GM21381 (cell line): Measurements from ENCODE around the gene MROH9.
A peak's percentile ranks its signal among the peaks of the same experiment; 100 is the strongest.
"Not testable (repeated sequence)": the region's sequence is repeated elsewhere in the genome, so short reads cannot be mapped to it uniquely, and the experiment has no call there.

Experiments
- ATAC-seq: cut with Tn5 transposase; IDR thresholded peaks from one replicate; pipeline ENCODE4 v1.9.1; 2021; ENCODE audit warnings: mild to moderate bottlenecking, moderate library complexity; ENCODE audit not compliant: unreplicated experiment

The MROH9 gene, protein sequence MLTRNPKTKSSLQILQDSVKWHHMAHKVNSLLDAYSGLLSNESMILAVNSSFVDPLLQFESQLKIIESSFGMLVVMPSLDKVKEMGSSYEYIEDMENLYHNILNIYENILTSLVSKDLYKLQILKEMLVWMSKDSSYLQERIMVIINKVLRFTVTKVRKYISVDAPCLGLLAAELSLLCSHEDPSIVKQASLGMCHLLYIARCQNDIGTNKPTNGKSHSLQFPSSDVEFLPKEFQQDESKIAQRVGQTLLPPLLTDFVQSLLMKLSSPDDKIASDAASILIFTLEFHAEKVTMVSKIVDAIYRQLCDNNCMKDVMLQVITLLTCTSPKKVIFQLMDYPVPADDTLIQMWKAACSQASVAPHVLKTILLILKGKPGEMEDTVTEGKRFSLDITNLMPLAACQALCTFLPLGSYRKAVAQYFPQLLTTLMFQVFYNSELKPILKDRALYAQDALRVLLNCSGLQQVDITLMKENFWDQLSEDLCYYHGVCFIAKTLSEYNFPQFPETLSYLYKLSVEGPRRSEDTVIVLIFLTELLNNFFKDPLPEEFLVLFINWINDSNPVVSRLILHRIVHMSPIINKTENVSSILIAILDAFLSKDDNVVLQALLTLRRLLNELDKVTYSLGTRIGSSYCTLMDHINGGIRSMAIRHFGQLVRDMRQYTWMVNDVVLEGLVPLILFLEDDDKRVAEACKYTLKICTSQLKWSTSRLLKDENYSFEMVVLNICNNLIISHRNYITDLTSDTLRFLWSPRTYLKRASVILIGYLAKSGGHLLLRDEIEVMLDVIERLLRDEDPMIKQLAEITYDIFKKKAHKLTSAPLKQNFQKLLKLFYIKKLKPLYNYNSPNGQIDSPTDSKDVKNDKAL

DNA sequence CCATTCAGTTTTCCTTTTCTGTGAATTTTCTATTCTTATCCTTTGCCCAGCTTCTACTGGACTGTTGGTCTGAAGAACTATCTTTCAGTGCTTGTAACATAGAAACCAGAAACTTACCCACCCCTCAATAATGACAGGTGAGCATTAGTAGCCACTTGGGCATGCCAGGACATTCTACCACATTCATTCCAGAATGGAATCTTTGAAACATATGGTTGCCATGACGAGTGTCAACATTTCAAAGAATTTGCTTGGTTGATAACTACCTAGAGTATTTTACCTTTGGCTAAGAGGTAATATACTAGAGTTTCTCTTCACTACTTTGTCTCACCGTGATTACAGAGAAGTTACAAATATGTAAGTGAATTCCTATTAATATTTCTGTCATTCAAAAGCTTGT, at the start of gene MROH9:
Gene MROH9 (plus strand): TSS at position 304 of the 400 bp plus-strand sequence. CDS start 10,023 bp downstream, outside the sequence.
- ATAC-seq, result no peak

DNA sequence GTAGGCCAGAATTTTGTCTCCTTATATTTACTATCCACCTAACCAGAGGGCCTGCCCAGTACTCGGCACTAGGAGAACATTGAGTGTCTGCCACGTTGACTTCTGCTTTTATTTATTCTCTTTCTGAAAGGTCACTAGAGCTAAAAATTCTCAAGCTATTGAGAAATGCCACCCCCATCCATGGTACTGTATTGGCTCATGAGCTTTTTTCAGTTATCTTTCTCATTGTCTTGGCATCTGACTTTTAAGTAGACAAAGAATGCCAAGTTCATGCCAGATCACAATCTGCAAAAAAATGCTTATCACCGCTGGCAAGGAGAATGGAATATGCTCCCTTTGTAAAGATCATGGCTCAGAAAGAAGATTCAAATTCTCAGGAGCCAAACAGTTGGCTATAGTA, 49.8 kb upstream of the MROH9 start:
- no peak for ATAC-seq

DNA sequence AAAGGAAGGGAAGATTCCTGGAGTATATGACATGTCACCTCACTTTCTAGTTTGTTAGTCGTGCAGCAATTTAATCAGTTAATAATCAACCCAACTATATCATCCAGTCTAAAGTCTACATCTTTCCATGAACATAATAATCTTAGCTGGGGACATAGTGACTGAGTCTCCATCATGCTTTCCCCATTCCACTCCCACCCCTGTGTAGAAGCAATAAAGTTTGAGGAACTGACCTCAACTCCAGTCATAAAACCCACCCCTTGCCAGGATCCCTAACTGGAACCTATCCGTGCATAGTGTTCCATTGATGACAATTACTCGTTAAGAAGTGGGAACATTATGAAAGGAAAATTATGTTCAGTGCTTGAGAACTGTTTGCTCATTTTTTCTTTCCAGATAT, 48.9 kb upstream of the MROH9 start:
- no peak for ATAC-seq

DNA sequence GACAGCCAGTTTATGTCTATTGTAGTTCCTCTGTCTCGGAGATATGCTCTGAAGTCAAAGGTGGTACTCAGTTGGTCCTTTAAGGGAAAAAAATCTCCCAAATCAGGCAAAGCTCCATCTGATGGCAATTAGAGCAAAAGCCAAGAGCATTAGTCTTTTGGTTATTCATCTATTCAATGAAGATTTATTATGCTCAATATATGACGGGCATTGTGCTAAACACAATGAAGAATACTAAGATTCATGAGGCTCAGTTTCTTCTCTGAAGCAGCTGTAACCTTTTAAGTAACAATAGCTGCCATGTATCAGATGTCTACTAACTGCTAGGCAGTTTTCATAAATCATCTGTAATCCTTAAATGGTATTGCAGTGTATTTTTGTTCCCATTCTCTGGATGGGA, 47.6 kb upstream of the MROH9 start:
- ATAC-seq, result no peak

DNA sequence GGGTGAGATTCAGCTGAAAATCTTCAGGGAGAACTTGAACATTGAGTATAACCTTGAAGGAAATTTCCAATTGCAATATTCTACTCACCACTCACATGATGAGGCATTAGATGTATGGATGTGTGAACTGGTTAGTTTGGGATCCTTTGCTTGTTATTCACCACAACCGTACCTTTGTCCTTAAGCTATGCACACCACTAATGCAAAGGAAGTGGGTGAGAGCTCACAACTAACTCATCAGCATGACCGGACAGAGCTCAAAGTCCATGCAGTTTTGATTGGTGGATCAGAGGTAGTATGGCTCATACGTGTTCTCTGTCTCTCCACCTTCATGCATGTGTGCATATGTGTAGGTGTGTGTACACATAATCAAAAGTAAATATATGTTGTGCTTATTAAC, 43.5 kb upstream of the MROH9 start:
- no peak for ATAC-seq

DNA sequence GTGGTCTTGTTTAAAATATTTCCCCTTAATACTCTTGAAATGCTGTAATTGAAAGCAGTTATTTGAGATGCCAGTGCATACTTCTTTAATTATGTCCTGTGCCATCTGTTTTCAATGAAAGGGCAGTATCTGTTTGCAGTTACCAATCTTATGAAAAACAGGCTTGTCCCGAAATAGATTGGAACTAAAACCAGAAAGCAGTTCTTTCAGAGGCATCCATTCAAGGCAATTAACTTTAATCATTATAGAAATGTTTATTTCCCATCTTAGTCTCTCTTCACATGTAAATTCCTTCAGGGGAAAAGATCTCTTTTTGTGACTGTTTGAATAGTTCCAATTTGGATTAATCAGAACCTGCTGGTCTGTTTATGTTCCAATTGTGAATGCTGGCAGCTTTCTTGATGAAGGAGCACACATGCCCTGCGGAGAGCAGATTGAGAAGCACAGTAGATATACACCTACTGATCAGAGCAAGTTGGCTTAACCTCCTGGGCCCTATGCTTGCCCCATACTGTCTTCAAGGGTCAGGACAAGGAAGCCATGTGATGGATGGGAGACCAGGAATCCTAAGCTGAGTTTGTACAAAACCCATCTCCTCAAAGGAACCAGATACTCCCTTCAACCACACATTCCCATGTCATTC, 41.6 kb upstream of the MROH9 start:
- ATAC-seq, result no peak

DNA sequence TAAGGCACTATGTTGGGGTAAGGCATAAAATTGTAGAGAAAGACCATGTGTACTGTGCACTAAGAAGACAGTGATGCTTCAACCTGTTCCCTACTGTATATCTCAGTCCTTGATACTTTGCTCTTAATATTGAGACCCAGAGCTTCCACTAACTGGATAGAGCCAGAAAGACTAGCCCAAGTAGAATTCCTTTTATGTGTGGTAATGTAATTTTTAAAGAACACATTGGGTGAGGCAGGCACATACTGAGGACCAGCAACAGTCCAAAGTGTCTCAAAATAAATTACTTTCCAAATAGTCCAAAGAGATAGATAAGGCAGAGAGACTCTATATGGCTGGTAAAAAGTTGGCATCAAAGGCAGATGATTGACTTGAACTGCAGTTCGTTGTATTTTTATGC, 31.4 kb upstream of the MROH9 start:
- ATAC-seq, result no peak

DNA sequence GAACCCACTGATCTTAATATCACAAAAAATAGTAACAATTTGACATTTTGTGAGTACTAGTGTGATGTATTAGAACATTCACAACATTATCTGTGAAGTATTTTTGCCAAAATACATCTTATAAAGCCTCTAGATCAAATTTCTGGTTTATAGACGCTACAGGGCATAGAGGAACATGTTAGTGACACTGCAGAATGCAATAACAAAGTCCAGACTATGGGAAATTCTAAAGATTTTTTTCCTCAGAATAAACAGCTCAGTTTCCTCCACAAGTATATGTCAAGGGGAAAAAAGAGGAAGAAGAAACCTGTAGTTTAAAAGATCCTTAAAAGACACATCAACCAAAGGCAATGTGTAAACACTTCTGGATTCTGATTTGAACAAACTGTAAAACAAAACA, 26.4 kb upstream of the MROH9 start:
- ATAC-seq, result no peak

DNA sequence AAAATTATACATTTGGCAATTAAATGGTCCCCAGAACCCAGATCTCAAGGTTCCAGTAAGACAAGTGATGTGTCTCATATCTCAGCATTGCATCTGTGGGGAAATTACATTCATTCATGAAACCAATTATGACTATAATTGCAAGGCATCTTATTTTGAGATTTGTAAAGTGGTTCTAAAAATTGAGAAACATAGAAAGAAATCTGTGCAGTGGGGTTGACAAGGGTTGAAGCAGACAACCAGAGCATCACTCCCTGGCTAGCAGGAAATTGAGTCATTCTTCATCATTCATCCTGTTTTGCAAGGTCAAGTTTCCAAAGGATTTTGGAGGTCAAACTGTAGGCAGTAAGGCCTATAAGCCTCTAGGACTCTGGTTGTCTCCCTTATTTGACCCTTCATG, 25.1 kb upstream of the MROH9 start:
- ATAC-seq, result no peak

DNA sequence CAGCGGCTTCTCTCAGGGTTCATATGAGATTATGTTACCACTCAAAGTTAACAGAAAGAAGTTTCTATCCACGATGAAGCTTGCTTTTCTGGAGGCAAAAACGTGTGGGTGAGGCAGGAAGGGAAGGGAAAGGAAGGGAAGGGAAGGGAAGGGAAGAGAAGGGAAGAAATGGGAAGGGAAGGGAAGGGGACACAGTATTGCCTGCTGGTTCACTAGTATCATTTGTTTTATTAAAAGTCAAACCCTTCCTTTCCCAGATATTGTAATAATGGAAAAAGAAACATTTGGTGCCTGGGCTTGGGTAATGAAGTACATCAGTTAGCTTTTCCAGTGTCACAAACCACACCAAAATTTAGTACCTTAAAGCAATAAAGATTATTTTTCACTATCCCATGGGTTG, 18.0 kb upstream of the MROH9 start:
- no peak for ATAC-seq

DNA sequence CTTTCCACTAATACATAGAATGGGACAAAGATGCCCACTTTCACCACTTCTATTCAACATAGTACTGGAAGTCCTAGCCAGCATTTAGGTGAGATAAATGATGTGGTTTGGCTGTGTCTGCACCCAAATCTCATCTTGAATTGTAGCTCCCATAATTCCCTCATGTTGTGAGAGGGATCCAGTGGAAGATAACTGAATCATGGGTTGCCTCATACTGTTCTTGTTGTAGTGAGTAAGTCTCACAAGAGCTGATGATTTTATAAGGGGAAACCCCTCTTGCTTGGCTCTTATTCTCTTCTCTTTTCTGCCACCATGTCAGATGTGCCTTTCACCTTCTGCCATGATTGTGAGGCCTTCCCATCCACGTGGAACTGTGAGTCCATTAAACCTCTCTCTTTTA, 10.7 kb upstream of the MROH9 start:
- ATAC-seq, result not testable (repeated sequence)

DNA sequence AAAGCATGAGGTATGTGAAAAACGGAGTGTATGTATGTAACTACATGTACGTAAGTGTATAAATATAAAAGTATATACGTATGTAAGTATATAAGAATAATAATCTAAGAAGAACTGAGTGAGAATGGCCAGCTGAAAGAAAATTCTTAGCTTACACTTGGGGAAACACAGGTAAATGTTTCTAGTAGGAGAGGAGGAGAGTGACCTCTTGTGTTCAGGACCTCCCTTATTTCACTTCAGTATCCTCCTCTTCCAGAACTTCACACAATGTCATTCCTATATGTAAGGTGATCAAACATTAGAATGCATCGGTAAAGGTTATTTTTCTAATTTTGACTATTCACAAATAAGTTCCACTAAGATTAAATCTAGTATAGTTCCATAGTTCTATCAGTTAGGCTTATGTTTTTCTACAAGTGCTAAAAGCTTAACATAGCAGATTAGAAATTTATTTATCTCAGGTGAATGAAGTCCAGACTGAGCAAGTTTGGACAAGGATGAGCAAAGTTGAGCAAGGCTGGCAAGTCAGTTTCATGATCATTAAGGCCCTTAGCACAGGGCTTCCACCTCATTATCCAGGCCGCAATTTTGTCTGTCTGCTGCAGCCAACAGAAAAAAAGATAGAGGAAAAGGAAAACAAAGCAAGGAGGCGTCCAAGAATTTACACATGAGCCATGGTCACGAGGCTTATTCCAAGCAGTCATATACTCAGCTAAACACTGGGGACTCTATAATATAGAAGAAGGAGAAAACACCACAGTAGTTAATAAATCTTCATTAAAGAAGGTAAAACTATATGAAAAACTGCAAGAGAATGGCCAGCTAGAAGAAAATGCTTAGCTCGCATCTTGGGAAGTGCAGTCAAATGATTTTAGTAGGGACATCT, 7.1 kb upstream of the MROH9 start:
- no peak for ATAC-seq

DNA sequence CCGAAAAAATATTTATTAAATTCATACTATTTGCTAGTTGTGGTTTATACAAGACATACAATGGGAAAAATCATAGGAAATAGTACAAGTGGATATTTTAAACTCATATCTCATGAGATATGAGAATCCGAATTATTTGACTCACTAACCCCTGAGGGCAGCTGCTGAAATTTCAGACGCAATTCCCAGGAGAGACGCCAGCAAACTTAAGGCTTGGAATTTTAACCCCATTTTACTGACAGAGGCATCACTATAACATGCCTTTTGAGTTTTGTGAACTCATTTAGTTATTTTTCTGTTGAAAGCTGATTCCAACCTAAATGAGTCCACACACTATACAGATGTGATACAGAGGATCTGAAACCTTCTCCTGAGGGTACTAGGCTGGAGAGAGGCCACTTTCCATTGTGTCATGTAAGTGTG, 5.9 kb upstream of the MROH9 start:
- no peak for ATAC-seq

DNA sequence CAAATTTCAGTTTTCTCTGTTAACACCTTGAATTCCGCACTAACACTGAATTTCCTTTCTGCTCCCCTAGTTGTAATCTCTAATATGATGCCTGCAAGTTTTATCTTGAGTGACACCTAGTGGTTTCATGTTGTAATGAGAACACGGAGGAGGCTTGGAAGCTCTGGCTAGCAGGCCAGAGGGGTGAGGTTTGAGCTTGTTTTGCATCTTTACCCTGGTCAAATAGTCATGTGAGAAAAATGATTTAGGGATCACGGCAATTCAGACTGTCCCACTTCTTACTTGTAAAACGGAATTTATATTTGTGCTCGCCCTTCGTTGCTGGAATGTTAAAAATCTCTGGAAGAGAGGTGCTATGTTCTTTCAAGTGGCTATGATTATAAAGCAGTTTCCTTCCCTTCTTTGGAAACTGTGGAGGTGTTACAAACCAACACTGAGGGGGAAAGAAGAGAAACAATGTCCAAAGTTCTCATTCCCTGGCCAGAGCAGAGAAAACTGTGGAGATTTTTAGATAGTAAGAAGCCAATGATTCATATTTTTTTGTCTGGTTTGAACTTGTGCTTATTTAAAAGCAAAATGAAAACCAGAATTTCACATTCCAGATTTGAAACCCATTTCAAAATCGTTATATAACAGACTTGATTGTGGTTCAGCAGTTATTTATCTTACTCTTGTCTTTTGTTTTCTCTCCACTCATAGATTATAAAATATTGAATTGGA, 5.3 kb upstream of the MROH9 start:
- peak; percentile 89 for ATAC-seq

DNA sequence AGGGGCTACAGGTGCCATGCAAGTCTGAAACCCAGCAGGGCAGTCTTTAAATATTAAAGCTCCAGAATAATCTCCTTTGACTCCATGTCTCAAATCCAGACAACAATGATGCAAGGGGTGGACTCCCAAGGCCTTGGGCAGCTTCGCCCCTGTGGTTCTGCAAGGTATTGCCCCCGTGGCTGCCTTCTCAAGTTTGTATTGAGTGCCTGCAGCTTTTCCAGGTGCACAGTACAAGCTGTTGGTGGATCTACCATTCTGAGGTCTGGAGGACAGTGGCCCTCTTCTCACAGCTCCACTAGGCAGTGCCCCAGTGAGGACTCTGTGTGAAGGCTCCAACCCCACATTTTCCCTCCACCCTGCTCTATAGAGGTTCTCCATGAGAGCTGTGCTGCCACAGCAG, 3.7 kb upstream of the MROH9 start:
- no peak for ATAC-seq

DNA sequence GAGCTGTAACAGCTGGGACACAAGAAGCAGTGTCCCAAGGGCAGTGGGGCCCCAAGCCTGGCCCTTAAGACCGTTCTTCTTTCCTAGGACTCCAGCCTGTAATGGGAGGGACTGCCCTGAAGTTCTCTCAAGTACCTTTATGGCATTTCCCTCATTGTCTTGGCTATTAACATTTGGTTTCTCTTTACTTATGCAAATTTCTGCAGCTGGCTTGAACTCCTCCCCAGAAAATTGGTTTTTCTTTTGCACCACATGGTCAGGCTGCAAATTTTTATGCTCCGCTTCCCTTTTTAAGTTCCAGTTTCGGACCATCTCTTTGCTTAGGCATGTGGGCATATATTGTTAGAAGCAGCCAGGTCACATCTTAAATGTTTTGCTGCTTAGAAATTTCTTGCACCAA, 3.1 kb upstream of the MROH9 start:
- no peak for ATAC-seq

DNA sequence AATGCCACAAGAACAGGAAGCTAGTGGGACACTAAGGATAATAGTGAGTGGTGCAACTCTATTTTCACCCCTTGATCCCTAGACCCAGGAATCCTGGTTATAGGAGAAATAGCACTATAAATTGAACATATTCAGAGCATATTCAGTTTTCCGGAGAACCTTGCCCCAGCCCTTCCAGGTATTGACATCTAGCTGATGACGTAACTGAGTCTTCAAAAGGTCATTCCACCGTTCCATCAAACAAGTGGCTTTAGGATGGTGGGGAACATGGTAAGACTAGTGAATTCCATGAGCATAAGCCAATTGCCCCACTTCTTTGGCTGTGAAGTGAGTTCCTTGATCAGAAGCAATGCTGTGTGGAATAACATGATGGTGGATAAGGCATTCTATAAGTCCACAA, 2.9 kb downstream of the MROH9 start:
- ATAC-seq, result no peak

DNA sequence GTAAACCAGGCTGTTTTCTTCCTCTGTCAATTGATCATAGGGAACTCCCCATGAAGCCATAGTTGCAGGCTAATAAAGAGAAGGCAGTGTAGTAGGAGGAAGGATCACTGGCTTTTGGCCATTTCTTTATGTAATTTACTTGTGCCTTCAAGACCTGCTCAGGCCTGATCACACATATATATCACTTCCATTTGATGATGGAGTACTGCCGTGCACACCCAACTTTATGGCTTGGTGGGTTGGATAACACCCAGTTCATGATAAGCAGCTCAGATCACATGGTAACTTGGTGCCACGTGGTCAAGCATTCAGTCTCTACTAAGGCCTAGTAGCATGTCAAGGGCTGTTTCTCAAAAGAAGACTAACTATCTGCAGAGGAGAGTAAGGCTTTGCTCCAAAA, 4.1 kb downstream of the MROH9 start:
- no peak for ATAC-seq

DNA sequence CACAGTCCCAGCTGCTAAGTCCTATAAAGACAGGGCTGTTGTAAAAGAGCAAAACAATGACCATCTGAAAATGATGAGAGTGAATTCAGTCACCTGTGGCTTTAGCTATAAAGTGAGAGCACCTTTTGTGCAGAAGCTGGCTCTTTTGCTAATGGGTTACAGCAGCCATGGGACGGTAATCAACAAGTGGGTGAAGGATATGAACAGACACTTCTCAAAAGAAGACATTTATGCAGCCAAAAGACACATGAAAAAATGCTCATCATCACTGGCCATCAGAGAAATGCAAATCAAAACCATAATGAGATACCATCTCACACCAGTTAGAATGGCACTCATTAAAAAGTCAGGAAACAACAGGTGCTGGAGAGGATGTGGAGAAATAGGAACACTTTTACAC, 16.4 kb downstream of the MROH9 start:
- not testable (repeated sequence) for ATAC-seq

DNA sequence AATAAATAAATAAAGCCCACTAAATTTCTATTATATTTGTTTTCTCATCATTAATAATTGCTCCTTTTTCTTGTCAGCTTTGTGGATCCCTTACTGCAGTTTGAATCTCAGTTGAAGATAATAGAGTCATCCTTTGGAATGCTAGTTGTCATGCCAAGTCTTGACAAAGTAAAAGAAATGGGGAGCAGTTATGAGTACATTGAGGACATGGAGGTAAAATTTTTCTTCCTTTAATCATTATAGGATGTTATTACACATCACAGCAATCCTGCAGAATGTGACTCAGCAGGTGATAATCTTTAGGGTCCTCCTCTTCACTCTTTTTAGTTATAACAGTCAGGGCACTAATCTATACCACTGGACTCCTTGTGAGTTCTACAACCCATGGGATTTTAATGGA, 24.1 kb downstream of the MROH9 start:
- no peak for ATAC-seq
